T-helper 22 cell (primary cell): ENCODE measurements around the gene B4GALNT2.

ENCODE experiments used
- DNase-seq: peaks from one replicate; pipeline ENCODE4 v3.0.0-alpha.2; 2020; ENCODE audit warnings: low read depth

B4GALNT2 gene

DNA sequence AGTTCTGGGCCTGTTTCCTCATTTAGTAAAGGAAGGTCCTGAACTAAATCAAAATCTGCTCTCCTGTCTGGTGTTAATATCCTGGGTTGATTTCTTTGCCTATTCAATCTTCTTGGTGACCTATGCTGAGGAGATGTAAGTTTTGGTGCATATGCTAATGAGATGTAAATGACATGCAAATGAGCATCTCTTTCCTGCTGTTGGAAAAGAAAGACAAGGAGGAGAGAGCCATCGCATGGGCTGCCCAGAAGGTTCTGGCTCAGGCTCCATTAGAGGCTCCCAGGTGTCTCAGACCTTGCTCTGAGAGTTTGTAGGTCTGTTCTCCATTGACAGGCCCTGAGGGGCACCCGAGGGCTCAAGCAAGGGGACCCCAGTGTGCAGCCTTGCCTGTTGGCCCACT lies 81.3 kb downstream of the B4GALNT2 start:
- no peak for DNase-seq

DNA sequence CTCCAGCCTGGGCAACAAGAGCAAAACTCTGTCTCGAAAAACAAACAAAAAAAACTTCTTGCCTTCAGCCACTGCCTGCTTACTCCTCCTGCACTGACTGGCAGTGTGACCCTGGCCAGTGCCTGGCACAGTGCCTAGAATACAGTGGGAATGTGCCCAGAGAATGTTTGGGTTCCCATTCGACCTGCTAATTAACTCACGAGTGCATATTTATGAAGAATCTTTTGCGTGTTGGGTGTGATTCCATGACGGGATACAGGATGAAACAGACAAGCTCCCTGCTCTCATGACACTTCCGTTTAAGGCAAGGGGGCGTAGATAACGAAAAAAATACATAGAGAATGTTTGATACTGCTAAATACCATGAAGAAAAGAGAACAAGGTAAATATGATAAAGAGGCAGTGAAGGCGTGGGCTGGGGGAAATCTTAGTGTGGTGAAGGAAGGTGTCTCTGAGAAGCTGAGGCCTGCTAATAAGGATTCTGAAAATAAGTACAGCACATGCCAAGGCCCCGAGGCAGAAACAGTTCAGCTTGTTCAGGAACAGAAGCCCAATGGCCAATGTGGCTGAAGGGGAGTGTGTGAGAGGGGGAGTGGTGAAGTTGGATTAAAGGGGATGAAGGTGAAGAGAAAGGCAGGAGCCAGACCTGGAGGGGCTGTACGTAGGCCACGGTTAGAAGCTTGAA lies 82.2 kb downstream of the B4GALNT2 start:
- no peak for DNase-seq

DNA sequence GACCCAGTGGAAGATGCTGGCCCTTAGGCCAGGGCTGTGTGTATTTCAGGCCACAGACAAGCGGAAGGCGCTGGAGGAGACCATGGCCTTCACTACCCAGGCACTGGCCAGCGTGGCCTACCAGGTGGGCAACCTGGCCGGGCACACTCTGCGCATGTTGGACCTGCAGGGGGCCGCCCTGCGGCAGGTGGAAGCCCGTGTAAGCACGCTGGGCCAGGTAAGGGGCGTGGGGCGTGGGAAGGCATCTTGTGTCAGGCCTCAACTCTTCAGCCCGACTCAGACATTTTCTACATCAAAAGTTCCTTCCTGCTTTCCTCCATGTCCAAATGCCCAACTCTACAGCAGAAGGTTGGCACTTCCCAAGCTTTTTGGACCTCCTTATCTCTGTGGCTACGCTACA lies 83.9 kb downstream of the B4GALNT2 start:
- DNase-seq = no peak

DNA sequence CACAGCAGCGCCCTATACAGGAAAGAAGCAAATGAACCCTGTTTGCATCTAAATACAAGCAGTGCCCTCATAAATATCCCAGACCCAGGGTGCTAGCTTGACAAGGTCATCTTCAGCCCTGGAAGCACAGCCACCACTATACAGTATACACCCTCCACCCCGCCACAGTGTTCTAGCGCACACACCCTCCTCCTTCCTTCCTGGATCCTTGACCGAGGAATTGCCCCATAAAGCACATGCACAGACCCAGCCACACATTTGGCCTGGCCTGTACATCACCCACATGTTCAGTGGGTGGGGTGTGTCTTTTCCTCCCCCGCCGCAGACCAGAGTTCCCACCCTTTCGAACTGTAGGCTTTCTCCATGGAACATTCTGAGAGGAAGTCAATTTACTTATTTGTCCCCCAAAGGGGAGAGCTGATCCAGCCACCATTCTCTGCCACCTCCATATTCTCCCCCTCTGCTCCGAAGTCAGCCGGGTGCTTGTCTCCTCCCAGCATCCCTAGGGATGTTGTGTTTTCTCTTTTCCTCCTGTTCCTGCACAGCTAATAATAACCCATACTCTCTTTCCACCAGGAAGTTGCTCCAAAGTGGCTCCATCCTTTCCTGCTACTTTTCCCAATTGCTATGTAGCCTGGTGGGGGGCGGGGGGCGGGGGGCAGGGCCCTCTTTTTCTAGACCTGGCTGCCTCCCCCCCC lies 84.5 kb downstream of the B4GALNT2 start:
- DNase-seq = no peak

DNA sequence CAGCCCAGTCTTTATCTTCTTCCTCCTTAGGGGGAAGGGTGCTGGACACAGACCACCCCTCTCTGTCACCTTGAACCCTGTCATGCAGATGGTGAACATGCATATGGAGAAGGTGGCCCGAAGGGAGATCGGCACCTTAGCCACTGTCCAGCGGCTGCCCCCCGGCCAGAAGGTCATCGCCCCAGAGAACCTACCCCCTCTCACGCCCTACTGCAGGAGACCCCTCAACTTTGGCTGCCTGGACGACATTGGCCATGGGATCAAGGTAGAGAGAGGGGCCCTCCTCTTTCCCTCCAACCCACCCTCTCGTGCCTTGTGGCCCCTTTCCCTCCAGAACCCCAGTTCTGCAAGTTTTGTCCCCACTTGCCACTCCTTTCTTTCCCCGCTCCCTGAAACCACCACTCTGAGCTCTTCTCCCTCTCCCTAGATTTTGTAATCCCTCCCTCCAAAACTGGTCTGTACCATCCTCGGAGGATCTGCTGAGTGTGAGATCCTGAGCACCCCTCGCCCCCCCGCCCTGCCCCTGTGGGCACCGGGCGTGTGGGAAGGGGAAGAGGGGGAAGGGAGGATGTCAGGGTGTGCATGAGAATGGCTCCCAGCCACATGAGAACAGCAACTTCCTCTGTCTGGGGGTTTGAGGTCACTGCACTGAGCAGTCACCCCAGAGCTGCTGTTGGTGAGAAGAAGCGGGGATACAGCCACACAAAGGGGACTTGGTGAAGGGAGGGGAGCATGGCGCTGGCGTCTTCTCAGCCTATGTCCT lies 85.3 kb downstream of the B4GALNT2 start:
- DNase-seq = peak; percentile 56

DNA sequence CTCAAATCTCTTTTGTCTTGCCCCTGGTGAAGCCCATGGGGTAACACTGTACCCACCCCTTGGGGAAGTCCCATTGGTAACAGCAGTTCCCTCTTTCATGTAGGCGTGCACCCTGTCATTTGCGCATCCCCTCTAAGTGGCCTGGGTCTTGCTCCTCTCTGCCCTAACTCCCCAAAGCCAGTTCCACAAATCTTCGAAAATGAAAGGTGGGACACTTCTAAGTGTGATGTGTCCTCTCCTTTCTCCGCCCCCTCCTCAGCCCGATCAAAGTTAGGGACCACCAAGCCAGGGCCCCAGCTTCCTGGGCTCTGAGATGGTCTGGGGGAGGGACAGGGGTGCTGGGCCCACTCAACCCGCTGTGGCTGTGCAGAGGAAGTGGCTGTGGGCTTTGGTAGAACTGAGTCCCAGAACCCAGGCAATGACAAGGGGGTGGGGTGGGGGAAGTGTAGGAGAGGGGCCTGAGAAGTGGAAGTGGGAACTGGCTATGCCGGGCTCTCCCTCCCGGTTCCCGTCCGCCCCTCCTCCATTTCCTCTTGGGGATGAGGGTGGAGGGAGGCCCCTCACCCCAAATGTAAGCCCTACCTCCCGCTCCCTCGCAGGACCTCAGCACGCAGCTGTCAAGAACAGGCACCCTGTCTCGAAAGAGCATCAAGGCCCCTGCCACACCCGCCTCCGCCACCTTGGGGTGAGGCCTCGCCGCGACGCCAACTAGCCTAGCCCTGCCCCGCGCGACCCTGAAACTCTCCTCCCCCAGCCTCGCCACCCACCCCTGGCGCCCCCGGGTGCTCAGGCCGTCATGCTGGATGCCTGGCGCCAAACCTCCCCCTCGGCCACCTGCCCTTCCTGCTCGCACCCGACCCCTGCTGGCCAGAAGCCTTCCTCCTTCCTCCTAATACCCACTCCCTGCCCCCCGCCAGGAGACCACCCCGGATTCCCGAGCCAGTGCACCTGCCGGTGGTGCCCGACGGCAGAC lies 86.7 kb downstream of the B4GALNT2 start:
- DNase-seq = no peak

DNA sequence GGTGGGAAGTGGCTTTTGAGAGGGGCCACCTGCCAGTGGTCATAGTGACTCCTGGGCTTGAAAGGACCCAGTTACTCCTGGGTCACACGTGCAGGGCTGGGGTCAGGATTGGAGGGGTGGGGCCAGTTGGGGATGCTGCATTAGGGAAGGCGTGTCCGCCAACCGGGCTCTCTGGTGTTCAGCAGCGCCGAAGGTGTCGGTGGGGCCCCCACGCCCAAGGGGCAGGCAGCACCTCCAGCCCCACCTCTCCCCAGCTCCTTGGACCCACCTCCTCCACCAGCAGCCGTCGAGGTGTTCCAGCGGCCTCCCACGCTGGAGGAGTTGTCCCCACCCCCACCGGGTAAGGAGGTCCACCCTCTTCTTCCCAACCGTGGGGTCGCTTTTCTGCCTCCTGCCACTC lies 87.4 kb downstream of the B4GALNT2 start:
- DNase-seq = no peak

DNA sequence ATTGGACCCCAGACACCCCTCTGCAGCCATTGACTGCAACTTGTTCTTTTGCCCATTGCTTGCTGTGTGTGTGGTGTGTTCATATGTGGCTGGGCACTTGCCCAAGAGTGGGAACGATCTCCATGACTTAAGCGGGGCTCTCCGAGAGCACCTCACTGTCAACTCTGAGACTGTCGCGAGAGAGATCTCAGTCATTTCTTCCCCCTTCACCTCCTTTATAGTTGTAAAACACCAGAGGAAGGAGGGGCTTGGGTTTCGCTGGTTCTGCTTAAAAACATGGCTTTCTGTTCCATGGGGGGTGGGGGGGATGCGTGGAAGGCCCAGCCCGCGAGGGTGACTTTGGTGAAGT lies 90.6 kb downstream of the B4GALNT2 start:
- DNase-seq = no peak

DNA sequence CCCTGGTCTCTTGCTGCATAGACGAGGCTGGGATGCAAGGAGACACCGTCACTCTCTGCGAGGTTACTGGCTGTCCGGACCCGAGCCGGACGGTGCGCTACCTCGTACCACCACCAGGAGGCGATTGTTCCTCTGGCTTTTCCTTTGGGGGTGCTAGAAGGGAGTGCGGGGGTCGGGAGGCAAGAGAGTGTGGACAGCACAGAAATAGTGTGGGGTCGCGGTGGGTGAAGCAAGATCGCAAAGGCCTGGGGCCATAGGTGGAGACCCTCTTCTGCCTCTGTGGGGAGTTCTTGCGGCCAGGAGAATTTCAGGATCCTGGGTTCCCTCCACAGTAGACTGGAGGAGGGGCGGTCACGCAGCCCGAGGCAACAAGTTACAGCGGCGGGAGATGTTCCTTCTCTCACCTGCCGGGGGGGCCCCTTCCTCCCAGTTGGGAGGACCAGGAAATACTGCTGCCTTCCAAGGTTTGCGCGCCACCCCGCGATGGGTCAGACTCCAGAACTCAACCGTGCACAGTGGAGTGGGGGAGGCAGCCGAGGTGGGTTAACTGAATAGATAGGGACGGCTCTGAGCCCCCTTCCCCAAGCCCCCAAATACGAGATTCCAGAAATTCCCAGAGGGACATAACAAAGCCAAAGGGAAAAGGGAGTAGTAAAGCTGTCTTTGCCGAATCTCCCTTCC lies 91.1 kb downstream of the B4GALNT2 start:
- peak; percentile 19 for DNase-seq

DNA sequence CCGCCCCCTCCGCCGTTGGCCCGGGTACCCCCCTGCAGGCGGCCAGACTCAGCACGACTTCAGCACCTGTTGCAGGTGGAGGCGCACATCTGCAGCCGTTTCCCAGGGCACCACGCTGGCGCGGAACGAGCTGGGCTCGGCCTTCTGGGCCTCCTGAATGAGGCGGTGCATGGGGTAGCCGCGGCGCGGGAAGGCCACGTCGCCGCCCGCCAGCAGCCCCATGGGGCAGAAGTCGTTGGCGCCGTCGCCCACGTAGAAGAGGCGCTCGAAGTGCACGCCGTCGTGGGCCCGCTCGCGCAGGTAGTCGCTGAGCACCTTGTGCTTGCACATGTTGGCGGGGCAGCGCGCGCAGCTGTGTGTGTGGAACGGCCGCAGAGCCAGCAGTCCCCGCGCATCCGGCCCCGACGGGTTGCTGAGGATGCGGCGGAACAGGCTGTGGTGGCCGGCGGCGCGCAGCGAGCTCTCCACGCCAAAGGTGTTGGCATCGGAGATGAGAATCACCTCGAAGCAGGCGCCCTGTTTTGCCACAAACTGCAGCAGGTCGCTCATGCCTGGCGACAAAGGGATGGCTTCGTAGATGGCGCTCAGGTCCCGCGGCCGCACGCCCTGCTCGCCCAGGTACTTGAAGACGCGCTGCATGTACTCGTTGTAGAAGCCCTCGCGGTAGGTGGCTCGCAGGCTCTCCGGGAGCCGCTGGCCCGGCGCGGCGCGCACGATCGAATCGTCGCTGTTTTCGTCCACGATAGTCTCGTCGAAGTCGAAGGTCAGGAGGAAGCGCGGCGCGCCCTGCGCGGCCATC lies 91.8 kb downstream of the B4GALNT2 start:
- DNase-seq = peak; percentile 15

DNA sequence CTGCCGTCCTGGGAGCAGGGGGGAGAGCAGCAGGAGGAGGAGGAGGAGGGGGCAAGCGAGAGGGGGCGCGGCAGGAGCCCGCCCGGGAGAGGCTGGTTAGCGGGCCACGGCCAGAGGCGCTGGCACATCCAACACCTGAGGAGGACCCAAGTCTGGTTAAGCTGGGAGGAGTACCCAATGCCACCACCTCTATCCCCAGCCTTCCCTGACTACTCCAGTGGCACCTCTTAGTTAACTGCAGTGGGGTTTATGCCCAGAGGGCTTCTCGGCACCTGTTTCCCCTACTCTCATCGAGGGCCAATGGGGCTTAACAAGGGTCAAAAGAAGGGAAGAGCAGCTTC lies 92.4 kb downstream of the B4GALNT2 start:
- DNase-seq = no peak

DNA sequence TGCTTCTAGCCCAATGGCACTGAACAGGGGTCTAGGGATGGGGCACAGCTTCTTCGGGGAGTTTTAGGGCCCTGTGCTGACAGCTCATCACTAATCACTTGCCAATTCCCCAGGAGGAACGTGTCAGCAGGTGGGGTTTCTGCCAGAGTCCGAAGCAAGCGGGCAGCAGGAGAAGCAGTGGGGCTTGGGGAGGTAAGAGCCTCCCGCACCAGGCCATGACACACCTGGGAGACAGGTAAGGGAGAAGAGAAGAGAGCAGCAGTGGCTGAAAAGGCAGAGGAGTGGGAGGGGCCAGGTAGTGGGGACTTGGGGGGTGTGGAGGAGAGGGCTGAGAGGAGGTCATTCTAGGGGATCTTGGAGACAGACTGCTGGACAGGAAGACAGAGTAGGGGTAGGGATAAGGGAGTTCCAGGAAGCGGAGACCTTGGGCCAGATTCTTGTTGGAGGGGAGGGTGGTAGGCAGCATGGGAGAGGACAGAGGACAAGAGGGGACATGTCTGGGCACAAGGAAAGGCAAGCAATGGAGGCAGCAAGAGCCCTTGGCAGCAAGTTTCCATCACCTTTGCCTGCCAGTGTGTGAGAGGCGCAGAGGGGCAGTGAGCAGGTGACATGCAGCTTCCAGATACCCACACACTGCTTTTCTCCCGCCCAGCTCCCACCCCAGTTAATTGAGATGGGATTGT lies 93.1 kb downstream of the B4GALNT2 start:
- DNase-seq = no peak
